CD14-positive monocyte (primary cell): ENCODE measurements around the gene AVP. TPM values are rescaled to one million over a fixed set of nuclear protein-coding genes. Genes with fewer than 3 reads are reported as not detected.
A peak's percentile ranks its signal among the peaks of the same experiment; 100 is the strongest.

Experiments used
- DNase-seq, 3 donors: peaks; one replicate each; pipeline ENCODE4 v3.0.0-alpha.2; 2011 to 2022
- H2AFZ ChIP-seq: 2 replicates; pipeline ENCODE4 v1.6.0; 2012; ENCODE audit warnings: mild to moderate bottlenecking, low read depth, low read length, inconsistent platforms; ENCODE audit not compliant: insufficient read depth, poor library complexity, severe bottlenecking
- H3K27ac ChIP-seq, 2 donors: 1 replicate in 1 of 2; 2 replicates in 1 of 2; pipeline ENCODE4 v1.5.1; 2012 to 2013; ENCODE audit warnings: low read length in 2 of 2, control low read depth in 1 of 2, inconsistent platforms in 1 of 2, low read depth in 1 of 2, mild to moderate bottlenecking in 1 of 2
- H3K27me3 ChIP-seq, 2 donors: one replicate each; pipeline versions ENCODE4 v1.6.0 to v1.6.1; 2011 to 2013; ENCODE audit warnings: low read length in 2 of 2; ENCODE audit not compliant: control insufficient read depth in 2 of 2, insufficient read depth in 2 of 2
- H3K36me3 ChIP-seq, 2 donors: replicated peaks in 1 of 2; 1 replicate in 1 of 2; 2 replicates in 1 of 2; pipeline versions ENCODE4 v1.5.1 to v1.6.1; 2012 to 2013; ENCODE audit warnings: low read length in 2 of 2, control low read depth in 1 of 2, inconsistent platforms in 1 of 2, mild to moderate bottlenecking in 1 of 2; ENCODE audit not compliant: insufficient read depth in 2 of 2, control insufficient read depth in 1 of 2
- H3K4me1 ChIP-seq, 2 donors: 1 replicate in 1 of 2; 2 replicates in 1 of 2; pipeline versions ENCODE4 v1.5.1 to v1.6.1; 2012 to 2013; ENCODE audit warnings: low read length in 2 of 2, control low read depth in 1 of 2, inconsistent platforms in 1 of 2, mild to moderate bottlenecking in 1 of 2, moderate library complexity in 1 of 2; ENCODE audit not compliant: insufficient read depth in 2 of 2, control insufficient read depth in 1 of 2
- H3K4me2 ChIP-seq: replicated peaks from 2 replicates; pipeline ENCODE3; 2012; ENCODE audit warnings: low read length, moderate library complexity, mild to moderate bottlenecking; ENCODE audit not compliant: poor library complexity, severe bottlenecking; ENCODE audit errors: extremely low read depth
- H3K4me3 ChIP-seq, 3 experiments: fragments of 200-600 bp in 1 of 3; sonication (generic) in 1 of 3; replicated peaks in 1 of 3; 1 replicate in 2 of 3; 2 replicates in 1 of 3; pipeline ENCODE4 v1.5.1; 2011 to 2013; ENCODE audit warnings: low read length in 3 of 3, mild to moderate bottlenecking in 3 of 3, control low read depth in 2 of 3, low read depth in 2 of 3, inconsistent platforms in 1 of 3, moderate library complexity in 1 of 3
- H3K79me2 ChIP-seq: 2 replicates; pipeline ENCODE4 v1.6.0; 2012; ENCODE audit warnings: mild to moderate bottlenecking, control low read depth, inconsistent platforms, low read length, moderate library complexity; ENCODE audit not compliant: insufficient read depth
- H3K9ac ChIP-seq: 2 replicates; pipeline ENCODE4 v1.6.0; 2017; ENCODE audit warnings: low read length, mild to moderate bottlenecking; ENCODE audit not compliant: insufficient read depth, poor library complexity, severe bottlenecking
- H3K9me3 ChIP-seq, 2 donors: replicated peaks in 1 of 2; 1 replicate in 1 of 2; 2 replicates in 1 of 2; pipeline versions ENCODE4 v1.5.1 to v1.6.1; 2012 to 2013; ENCODE audit warnings: low read length in 2 of 2, control low read depth in 1 of 2; ENCODE audit not compliant: control insufficient read depth in 1 of 2, insufficient read depth in 1 of 2
- H4K20me1 ChIP-seq: 2 replicates; pipeline ENCODE4 v1.6.0; 2012; ENCODE audit warnings: mild to moderate bottlenecking, low read length, control low read depth, moderate library complexity; ENCODE audit not compliant: insufficient read depth
- H3K27ac Mint-ChIP-seq, 7 donors: one replicate each; pipeline ENCODE4 v1.8.0; 2020; ENCODE audit warnings: mild to moderate bottlenecking in 7 of 7, mixed read lengths in 7 of 7, moderate library complexity in 6 of 7, inconsistent platforms in 2 of 7
- H3K27me3 Mint-ChIP-seq, 3 donors: one replicate each; pipeline ENCODE4 v1.8.0; 2021 to 2022; ENCODE audit warnings: low read depth in 3 of 3, mild to moderate bottlenecking in 3 of 3, mixed read lengths in 3 of 3, moderate library complexity in 3 of 3, inconsistent platforms in 1 of 3
- H3K36me3 Mint-ChIP-seq, 2 donors: one replicate each; pipeline ENCODE4 v1.8.0; 2020; ENCODE audit warnings: mixed read lengths in 2 of 2, inconsistent platforms in 1 of 2, mild to moderate bottlenecking in 1 of 2
- H3K4me1 Mint-ChIP-seq: one replicate; pipeline ENCODE4 v1.8.0; 2020; ENCODE audit warnings: mild to moderate bottlenecking, mixed read lengths
- H3K4me3 Mint-ChIP-seq, 2 donors: one replicate each; pipeline ENCODE4 v1.8.0; 2020; ENCODE audit warnings: mild to moderate bottlenecking in 2 of 2, mixed read lengths in 2 of 2, moderate library complexity in 1 of 2
- H3K9me3 Mint-ChIP-seq, 7 donors: one replicate each; pipeline ENCODE4 v1.8.0; 2020 to 2022; ENCODE audit warnings: mixed read lengths in 7 of 7, mild to moderate bottlenecking in 6 of 7, moderate library complexity in 6 of 7, inconsistent platforms in 2 of 7
- CTCF ChIP-seq: fragments of 200-600 bp; IDR thresholded peaks from one replicate; pipeline ENCODE4 v1.8.0; 2022; ENCODE audit warnings: antibody characterized with exemption, mild to moderate bottlenecking
- WGBS: methylation state at CpG from one replicate; pipeline ENCODE4 v1.1.5; 2013; ENCODE audit warnings: missing lambda C conversion rate; ENCODE audit not compliant: insufficient coverage; 5-methylcytosine and 5-hydroxymethylcytosine counted together
- intact Hi-C, 2 donors: fragments of 100-400 bp; cut with micrococcal nuclease; formaldehyde crosslinking; loops; one replicate each; pipeline versions ENCODE4 v1.15.0 to v1.15.1; 2023
- polyA plus RNA-seq, 3 donors: library from polyadenylated mRNA; depleted of rRNA in 1 of 3; unstranded in 2 of 3; stranded (reverse) in 1 of 3; fragments of 300-500 nt in 2 of 3; fragments of >200 nt in 1 of 3; fragmentation: Illumina TruSeq in 2 of 3; gene quantifications; 1 replicate in 2 of 3; 2 replicates in 1 of 3; pipeline ENCODE4 v1.2.3, GENCODE V29; 2012 to 2021

AVP gene
- polyA plus RNA-seq, 3 donors = not detected

DNA sequence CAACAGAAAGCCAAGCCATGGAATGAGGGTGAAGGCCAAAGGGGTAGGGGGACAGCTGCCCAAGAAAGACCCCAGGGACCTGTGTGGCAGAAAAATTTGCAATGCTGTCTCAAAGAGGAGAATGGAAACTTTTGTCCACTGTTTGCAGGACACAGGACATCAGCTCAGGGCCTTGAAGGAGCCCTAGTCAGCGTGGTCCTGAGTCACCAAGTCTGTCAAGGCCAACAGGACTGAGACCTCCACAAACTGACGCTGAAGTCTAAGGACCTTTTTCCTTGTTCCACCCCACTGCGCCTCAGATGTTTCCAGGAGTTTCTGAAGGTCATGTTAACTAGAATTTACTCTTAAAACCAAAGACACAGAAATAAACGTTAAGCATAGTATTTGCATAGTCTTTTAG, 31.8 kb upstream of the AVP start:
- no peak overlapping the region for H3K4me3 Mint-ChIP-seq
- H3K36me3 Mint-ChIP-seq = peaks cover 42 to 59% of the 10 kb centered on the region in 2 donors
- H3K27me3 Mint-ChIP-seq = peaks cover 0 to 2% (median 0%) of the 10 kb centered on the region in 3 donors
- H3K27ac ChIP-seq = no peak overlapping the region
- H3K4me2 ChIP-seq = no peak overlapping the region
- TF ChIP-seq CTCF = no peak
- no peaks in the 10 kb centered on the region for H3K79me2 ChIP-seq
- H3K27ac Mint-ChIP-seq = no peak overlapping the region
- no peak overlapping the region for H2AFZ ChIP-seq
- WGBS = 100% methylated on average over 2 of the region's 4 CpGs
- no peak for DNase-seq
- no peaks in the 10 kb centered on the region for H3K9me3 ChIP-seq
- H3K4me1 Mint-ChIP-seq = peaks cover 24% of the 10 kb centered on the region
- no peaks in the 10 kb centered on the region for H3K9me3 Mint-ChIP-seq
- H3K4me1 ChIP-seq = peaks cover 10 to 12% of the 10 kb centered on the region in 2 donors
- H4K20me1 ChIP-seq = peaks cover 26% of the 10 kb centered on the region
- no peak overlapping the region for H3K9ac ChIP-seq
- H3K4me3 ChIP-seq = no peak overlapping the region
- intact Hi-C loops = loop anchor here (5.0 kb wide), 2 partner anchors 64 to 201 kb away; no protein-coding TSS in a partner anchor
- H3K36me3 ChIP-seq = peaks cover 8 to 42% of the 10 kb centered on the region in 2 donors
- H3K27me3 ChIP-seq = no peaks in the 10 kb centered on the region

- DNase-seq = peak; percentile 16 to 47 (median 41)
- Mint-ChIP-seq H3K27me3 (peaks cover 0 to 2% (median 0%) of the 10 kb centered on the region in 3 donors), H3K4me3 (no peak overlapping the region), H3K36me3 (peaks cover 40 to 57% of the 10 kb centered on the region in 2 donors), H3K4me1 (peaks cover 24% of the 10 kb centered on the region), H3K27ac (no peak overlapping the region), H3K9me3 (no peaks in the 10 kb centered on the region)
- Histone ChIP-seq H3K36me3 (peaks cover 0 to 41% of the 10 kb centered on the region in 2 donors), H3K9me3 (no peaks in the 10 kb centered on the region), H3K79me2 (no peaks in the 10 kb centered on the region), H3K27me3 (no peaks in the 10 kb centered on the region), H3K27ac (no peak overlapping the region), H2AFZ (no peak overlapping the region), H4K20me1 (peaks cover 26% of the 10 kb centered on the region), H3K4me2 (no peak overlapping the region), H3K4me1 (peaks cover 10 to 12% of the 10 kb centered on the region in 2 donors), H3K4me3 (no peak overlapping the region), H3K9ac (no peak overlapping the region)
- intact Hi-C loops = loop anchor here (2.0 to 5.0 kb wide), 3 partner anchors 61 to 202 kb away; no protein-coding TSS in a partner anchor
- TF ChIP-seq CTCF = peak; percentile 93
- WGBS = 59% methylated on average over 22 of the region's 30 CpGs
These were observed 30.9 kb upstream of the AVP start for GRCh38 chr20:3115190-3116107.
